NB4 (cell line): ENCODE measurements around the gene CATSPER1.

Experiments
- DNase-seq: peaks from one replicate; pipeline ENCODE4 v3.0.0; 2010; ENCODE audit warnings: low read depth
- H3K4me3 ChIP-seq: one replicate; pipeline ENCODE4 v1.5.1; 2011; ENCODE audit warnings: mild to moderate bottlenecking, low read depth, low read length, moderate library complexity
- MYC ChIP-seq: IDR thresholded peaks from 2 replicates; pipeline ENCODE4 v1.6.1; 2011; ENCODE audit warnings: low read depth, low read length
- POLR2A ChIP-seq: IDR thresholded peaks from 2 replicates; pipeline ENCODE4 v1.6.1; 2011; ENCODE audit warnings: mild to moderate bottlenecking; ENCODE audit not compliant: insufficient read length; ENCODE audit errors: extremely low read depth
- TF ChIP-seq, protein P1 (sequence below): IDR thresholded peaks from 2 replicates; pipeline ENCODE4 v1.6.1; 2011; ENCODE audit warnings: low read depth, low read length
- TF ChIP-seq, protein P2 (sequence below): IDR thresholded peaks from one replicate; pipeline ENCODE4 v1.5.1; 2012; ENCODE audit warnings: low read depth, low read length

CATSPER1 gene

DNA sequence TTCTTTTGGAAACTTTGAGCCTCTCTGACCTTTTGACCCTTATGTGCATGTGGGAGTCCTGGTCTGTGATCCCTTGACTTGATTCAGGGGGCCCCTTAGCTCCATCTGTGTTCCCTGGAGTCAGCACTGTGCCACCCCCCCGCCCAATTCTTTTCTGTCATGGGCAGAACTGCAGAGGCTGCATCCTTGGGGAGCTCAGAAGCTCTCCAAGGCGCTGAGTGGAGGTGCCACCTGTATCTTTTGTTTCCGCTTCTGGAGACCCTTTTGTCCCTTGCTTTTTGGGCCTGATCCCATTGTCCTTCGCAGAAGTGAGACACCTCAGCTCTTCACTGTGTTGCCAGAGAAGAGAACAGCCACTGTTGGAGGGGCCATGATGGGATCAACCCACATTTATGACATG lies 41.4 kb upstream of the CATSPER1 start:
- TF ChIP-seq POLR2A (no peak), MYC (no peak)
- TF ChIP-seq, protein P1, sequence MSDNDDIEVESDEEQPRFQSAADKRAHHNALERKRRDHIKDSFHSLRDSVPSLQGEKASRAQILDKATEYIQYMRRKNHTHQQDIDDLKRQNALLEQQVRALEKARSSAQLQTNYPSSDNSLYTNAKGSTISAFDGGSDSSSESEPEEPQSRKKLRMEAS = no peak
- TF ChIP-seq, protein P2, sequence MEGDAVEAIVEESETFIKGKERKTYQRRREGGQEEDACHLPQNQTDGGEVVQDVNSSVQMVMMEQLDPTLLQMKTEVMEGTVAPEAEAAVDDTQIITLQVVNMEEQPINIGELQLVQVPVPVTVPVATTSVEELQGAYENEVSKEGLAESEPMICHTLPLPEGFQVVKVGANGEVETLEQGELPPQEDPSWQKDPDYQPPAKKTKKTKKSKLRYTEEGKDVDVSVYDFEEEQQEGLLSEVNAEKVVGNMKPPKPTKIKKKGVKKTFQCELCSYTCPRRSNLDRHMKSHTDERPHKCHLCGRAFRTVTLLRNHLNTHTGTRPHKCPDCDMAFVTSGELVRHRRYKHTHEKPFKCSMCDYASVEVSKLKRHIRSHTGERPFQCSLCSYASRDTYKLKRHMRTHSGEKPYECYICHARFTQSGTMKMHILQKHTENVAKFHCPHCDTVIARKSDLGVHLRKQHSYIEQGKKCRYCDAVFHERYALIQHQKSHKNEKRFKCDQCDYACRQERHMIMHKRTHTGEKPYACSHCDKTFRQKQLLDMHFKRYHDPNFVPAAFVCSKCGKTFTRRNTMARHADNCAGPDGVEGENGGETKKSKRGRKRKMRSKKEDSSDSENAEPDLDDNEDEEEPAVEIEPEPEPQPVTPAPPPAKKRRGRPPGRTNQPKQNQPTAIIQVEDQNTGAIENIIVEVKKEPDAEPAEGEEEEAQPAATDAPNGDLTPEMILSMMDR = no peak
- DNase-seq = no peak
- no peak overlapping the region for H3K4me3 ChIP-seq

DNA sequence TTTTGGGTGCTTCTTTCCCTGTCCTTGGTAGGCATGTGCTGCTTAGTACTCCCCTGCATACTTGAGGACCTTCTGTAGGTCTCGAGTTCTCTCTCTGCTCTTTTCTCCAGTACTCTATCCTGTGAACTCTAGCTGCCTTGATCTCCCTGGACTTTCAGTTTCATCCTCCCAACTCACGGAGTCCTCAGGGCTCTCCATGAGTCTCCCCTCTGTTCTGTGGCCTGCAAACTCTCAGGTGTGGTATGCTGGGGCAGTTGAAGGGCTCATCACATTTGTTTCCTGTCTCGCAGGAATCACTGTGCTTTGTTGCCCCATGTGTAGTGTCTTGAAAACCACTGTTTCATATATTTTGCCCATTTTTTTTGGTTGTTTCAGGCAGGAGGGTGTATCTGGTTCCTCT lies 40.5 kb upstream of the CATSPER1 start:
- no peak for TF ChIP-seq POLR2A
- TF ChIP-seq, protein P1 = no peak
- no peak for TF ChIP-seq MYC
- TF ChIP-seq, protein P2 = no peak
- DNase-seq = no peak

DNA sequence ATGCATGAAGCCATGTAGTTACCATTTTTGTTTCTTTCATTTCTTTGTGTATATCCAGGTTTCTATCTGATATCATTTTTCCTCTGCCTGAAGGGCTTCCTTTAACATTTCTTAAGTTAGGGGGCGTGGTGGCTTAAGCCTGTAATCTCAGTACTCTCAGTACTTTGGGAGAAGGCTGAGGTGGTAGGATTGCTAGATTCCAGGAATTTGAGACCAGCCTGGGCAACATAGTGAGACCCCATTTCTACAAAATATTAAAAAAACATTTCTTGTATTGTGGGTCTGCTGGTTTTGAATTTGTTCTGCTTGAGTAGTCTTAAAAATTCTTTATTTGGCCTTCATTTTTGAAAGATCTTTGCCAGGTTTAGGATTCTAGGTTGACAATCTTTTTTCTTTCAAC lies 38.3 kb upstream of the CATSPER1 start:
- no peak for DNase-seq
- TF ChIP-seq POLR2A = no peak
- TF ChIP-seq, protein P1 = no peak
- TF ChIP-seq MYC = no peak
- TF ChIP-seq, protein P2 = no peak

More for the DNA sequence above, 40.5 kb upstream of the CATSPER1 start:
- no peak overlapping the region for H3K4me3 ChIP-seq

DNA sequence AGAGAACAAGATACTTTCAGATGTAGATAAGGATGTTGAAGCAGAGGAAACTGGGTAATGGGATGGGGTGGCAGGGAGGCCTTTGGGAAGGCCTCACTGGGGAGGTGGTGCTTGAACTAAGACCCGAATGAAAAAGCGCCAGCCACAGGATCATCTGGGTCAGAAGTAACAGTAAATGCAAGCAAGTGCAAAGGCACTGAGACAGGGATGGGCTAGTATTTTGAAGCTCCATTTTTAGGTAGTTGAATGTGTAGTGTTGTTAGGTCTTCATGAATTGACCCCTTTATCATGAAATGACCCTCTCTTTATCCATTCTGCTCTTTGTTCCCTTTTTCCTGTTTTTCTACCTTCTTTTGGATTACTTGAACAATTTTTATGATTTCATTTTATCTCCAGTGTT lies 37.6 kb upstream of the CATSPER1 start:
- no peak overlapping the region for H3K4me3 ChIP-seq
- no peak for TF ChIP-seq MYC
- TF ChIP-seq, protein P2 = no peak
- TF ChIP-seq POLR2A = no peak
- TF ChIP-seq, protein P1 = no peak
- DNase-seq = no peak

More for the DNA sequence above, 38.3 kb upstream of the CATSPER1 start:
- no peak overlapping the region for H3K4me3 ChIP-seq

DNA sequence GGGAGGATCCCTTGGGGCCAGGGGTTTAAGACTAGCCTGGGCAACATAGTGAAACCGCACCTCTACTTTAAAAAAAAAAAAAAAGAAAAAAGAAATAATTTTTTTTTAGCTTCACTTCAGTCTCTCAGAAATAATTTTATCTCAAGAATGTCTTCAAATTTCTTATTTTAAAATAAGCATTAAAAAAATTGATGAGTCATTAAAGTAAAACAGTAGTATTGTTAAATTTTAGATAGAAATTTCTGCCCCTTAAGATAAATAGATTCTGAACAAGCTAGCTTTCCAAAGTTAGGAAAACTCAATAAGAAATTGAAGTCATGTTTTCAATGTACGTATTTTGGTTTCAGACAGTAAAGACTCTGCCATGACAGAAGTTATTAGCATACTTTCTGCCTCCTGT lies 36.1 kb upstream of the CATSPER1 start:
- no peak overlapping the region for H3K4me3 ChIP-seq
- DNase-seq = no peak
- no peak for TF ChIP-seq POLR2A
- no peak for TF ChIP-seq MYC
- TF ChIP-seq, protein P2 = no peak
- TF ChIP-seq, protein P1 = no peak

DNA sequence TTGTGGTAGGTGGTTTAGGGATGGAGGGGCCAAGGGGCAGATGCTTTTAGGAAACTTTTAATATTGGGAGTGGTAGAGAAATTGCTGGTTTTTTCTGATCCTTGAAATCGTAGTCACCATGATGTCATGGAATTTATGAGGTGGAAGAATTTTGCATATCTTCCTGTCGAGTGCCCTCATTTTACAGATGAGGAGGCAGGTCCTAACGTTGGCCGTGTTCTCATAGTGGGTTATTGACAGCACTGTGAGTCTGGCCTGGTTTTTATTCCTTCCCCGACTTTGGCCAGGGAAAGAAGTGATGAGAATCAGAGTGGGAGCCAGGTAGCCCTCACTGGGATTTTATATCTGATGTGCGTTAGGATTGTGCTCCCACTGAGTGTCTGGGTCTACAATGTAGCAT lies 35.0 kb upstream of the CATSPER1 start:
- no peak for DNase-seq
- H3K4me3 ChIP-seq = no peak overlapping the region
- TF ChIP-seq MYC (no peak), POLR2A (no peak)
- TF ChIP-seq, protein P1 = no peak
- TF ChIP-seq, protein P2 = no peak
